ENCODE data around the gene TWF1.

Gene TWF1

GRCh38 chr12:43805860-43806736 lies at the start of gene TWF1:
TWF1 (minus strand) TSS chr12:43806317; CDS start chr12:43806245, 72 bp downstream.
- peaks cover 4% of the 10 kb centered on the region for H3K4me1 ChIP-seq (ENCODE audit: control insufficient read depth, insufficient read depth, low read length)
- ChIA-PET POLR2A (interaction anchor here (0.6 to 2.7 kb wide), 9 partner anchors 10 to 78 kb away, joined by 3 to 19 read pairs (median 4); partner anchors contain the start of gene TMEM117), CTCF (interaction anchor here (0.6 to 2.2 kb wide), 7 partner anchors 12 to 678 kb away, joined by 3 to 9 read pairs (median 4); no protein-coding TSS in a partner anchor)
- TF ChIP-seq ZNF324 (tag by site-specific recombination; IDR thresholded peaks at IDR 0.05) (no peak), ZNF274 (IDR thresholded peaks at IDR 0.05; ENCODE audit: low read length) (no peak), ZNF274 (tag by site-specific recombination; IDR thresholded peaks at IDR 0.05; ENCODE audit: borderline replicate concordance) (no peak), ZBTB26 (tag by site-specific recombination; optimal IDR thresholded peaks at IDR 0.05) (peak; percentile 85), ZNF600 (tag by site-specific recombination; IDR thresholded peaks at IDR 0.05) (peak; percentile 67; the same call in 1 of the 2 replicates), ZBTB7A (tag by site-specific recombination; IDR thresholded peaks at IDR 0.05; ENCODE audit: low read depth) (0 out of 2 replicates have a peak, but pooled peaks have one; percentile 19), ZNF610 (tag by site-specific recombination; IDR thresholded peaks at IDR 0.05; ENCODE audit: borderline replicate concordance) (no peak), ZNF335 (tag by site-specific recombination; conservative IDR thresholded peaks at IDR 0.05) (peak; percentile 43), KLF10 (tag by site-specific recombination; IDR thresholded peaks at IDR 0.05) (0 out of 2 replicates have a peak, but pooled peaks have one; percentile 26), ZBTB48 (tag by site-specific recombination; IDR thresholded peaks at IDR 0.05) (0 out of 2 replicates have a peak, but pooled peaks have one; percentile 19), ZNF366 (tag by site-specific recombination; conservative IDR thresholded peaks at IDR 0.05) (0 out of 2 replicates have a peak, but pooled peaks have one; percentile 25), ZBTB8A (tag by site-specific recombination; IDR thresholded peaks at IDR 0.05) (peak; percentile 90), ZBTB6 (tag by site-specific recombination; IDR thresholded peaks at IDR 0.05) (peak; percentile 39; the same call in 1 of the 2 replicates), KLF16 (tag by site-specific recombination; IDR thresholded peaks at IDR 0.05) (0 out of 2 replicates have a peak, but pooled peaks have one; percentile 28), ZNF660 (tag by site-specific recombination; IDR thresholded peaks at IDR 0.05) (peak; percentile 57), IKZF3 (tag by site-specific recombination; IDR thresholded peaks at IDR 0.05) (peak; percentile 74; the same call in 1 of the 2 replicates), ZNF518A (tag by site-specific recombination; conservative IDR thresholded peaks at IDR 0.05; ENCODE audit: low read depth) (0 out of 2 replicates have a peak, but pooled peaks have one; percentile 9), PRDM1 (tag by site-specific recombination; IDR thresholded peaks at IDR 0.05) (0 out of 2 replicates have a peak, but pooled peaks have one; percentile 56), ZXDB (tag by site-specific recombination; IDR thresholded peaks at IDR 0.05) (peak; percentile 42; the same call in 1 of the 2 replicates), ZNF830 (tag by site-specific recombination; IDR thresholded peaks at IDR 0.05; ENCODE audit: low read depth) (no peak), KLF7 (tag by site-specific recombination; IDR thresholded peaks at IDR 0.05; ENCODE audit: borderline replicate concordance) (0 out of 2 replicates have a peak, but pooled peaks have one; percentile 47), ZNF692 (tag by site-specific recombination; IDR thresholded peaks at IDR 0.05) (peak; percentile 59; the same call in 1 of the 2 replicates), ZBTB20 (tag by site-specific recombination; IDR thresholded peaks at IDR 0.05) (peak; percentile 97), ZNF501 (tag by site-specific recombination; IDR thresholded peaks at IDR 0.05) (peak; percentile 18)
- TF ChIP-seq, protein P1, sequence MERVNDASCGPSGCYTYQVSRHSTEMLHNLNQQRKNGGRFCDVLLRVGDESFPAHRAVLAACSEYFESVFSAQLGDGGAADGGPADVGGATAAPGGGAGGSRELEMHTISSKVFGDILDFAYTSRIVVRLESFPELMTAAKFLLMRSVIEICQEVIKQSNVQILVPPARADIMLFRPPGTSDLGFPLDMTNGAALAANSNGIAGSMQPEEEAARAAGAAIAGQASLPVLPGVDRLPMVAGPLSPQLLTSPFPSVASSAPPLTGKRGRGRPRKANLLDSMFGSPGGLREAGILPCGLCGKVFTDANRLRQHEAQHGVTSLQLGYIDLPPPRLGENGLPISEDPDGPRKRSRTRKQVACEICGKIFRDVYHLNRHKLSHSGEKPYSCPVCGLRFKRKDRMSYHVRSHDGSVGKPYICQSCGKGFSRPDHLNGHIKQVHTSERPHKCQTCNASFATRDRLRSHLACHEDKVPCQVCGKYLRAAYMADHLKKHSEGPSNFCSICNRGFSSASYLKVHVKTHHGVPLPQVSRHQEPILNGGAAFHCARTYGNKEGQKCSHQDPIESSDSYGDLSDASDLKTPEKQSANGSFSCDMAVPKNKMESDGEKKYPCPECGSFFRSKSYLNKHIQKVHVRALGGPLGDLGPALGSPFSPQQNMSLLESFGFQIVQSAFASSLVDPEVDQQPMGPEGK (tag by site-specific recombination; IDR thresholded peaks at IDR 0.05) = peak; percentile 82

More at GRCh38 chr12:43805860-43806736, at the start of gene TWF1:
- Histone ChIP-seq H3K36me3 (ENCODE audit: control insufficient read depth in 2 of 2, insufficient read depth in 1 of 2, low read length in 2 of 2) (peaks cover 15 to 26% of the 10 kb centered on the region in 2 experiments), H3K9me3 (ENCODE audit: control insufficient read depth, insufficient read depth, low read depth, low read length) (no peaks in the 10 kb centered on the region), H3K27ac (ENCODE audit: extremely low read depth, low read depth, low read length) (peak within 1 kb of the TSS; percentile 89), H3K4me3 (ENCODE audit: low read depth, low read length) (peak within 1 kb of the TSS; percentile 93)
